GM12864 (cell line): Measurements from ENCODE around the gene MS4A5.

Source experiments
- DNase-seq: peaks from one replicate; pipeline ENCODE4 v3.0.0-alpha.2; 2011; ENCODE audit warnings: low read depth
- H3K4me3 ChIP-seq: 2 replicates; pipeline ENCODE4 v1.5.1; 2011; ENCODE audit warnings: mild to moderate bottlenecking, low read depth, low read length, control low read depth
- TF ChIP-seq, protein P1 (sequence below): IDR thresholded peaks from 2 replicates; pipeline ENCODE4 v1.5.1; 2011; ENCODE audit warnings: low read depth, mild to moderate bottlenecking, moderate library complexity, low read length, control low read depth, inconsistent platforms; ENCODE audit errors: missing control alignments

Gene MS4A5, protein sequence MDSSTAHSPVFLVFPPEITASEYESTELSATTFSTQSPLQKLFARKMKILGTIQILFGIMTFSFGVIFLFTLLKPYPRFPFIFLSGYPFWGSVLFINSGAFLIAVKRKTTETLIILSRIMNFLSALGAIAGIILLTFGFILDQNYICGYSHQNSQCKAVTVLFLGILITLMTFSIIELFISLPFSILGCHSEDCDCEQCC

DNA sequence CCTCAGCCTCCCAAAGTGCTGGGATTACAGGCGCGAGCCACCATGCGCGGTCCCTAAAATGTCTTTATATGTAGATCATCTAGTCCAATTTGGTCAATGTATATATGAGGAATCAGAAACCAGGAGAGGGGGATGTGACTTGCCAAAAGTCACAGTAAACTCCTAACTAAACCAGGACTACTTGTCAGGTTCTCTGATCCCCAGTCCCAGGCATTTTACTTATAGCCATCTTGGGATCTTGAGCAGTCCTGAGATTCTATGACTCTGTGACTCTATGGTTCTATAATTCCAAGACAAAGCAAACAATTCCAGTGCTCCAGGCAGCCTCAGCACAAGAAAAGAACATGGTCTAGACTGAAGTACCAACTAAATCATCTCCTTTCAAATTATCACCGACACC, at the start of gene MS4A5:
TSS of gene MS4A5 (plus strand) at position 301 of the 400 bp plus-strand sequence. CDS start 103 bp downstream, outside the sequence.
- DNase-seq: no peak
- H3K4me3 ChIP-seq: no peak within 1 kb of the TSS
- TF ChIP-seq, protein P1, sequence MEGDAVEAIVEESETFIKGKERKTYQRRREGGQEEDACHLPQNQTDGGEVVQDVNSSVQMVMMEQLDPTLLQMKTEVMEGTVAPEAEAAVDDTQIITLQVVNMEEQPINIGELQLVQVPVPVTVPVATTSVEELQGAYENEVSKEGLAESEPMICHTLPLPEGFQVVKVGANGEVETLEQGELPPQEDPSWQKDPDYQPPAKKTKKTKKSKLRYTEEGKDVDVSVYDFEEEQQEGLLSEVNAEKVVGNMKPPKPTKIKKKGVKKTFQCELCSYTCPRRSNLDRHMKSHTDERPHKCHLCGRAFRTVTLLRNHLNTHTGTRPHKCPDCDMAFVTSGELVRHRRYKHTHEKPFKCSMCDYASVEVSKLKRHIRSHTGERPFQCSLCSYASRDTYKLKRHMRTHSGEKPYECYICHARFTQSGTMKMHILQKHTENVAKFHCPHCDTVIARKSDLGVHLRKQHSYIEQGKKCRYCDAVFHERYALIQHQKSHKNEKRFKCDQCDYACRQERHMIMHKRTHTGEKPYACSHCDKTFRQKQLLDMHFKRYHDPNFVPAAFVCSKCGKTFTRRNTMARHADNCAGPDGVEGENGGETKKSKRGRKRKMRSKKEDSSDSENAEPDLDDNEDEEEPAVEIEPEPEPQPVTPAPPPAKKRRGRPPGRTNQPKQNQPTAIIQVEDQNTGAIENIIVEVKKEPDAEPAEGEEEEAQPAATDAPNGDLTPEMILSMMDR: no peak

DNA sequence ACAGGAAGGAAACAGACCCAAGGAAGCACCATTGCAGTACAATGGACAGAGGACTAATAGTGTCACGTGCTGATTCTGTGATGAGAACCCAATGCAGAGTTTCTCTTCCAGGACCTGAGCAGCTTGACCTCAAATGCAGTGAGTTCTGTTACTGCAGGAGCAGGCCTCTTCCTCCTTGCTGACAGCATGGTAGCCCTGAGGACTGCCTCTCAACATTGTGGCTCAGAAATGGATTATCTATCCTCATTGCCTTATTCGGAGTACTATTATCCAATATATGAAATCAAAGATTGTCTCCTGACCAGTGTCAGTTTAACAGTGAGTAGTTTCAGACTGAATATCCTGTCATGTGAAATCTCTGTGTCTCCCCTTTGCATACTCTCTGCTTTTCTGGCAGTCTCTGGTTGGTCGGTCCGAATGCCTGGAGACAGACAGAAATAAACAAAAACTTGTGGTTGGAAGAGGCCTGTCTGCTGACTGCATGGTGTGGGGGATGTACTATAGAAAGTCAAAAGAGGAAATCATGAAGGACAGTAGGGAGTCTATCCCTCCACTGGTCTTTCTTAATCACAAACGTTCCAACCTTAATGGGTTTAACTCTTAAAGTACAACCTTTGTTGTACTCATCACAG, 40.0 kb upstream of the MS4A5 start:
- TF ChIP-seq, protein P1: no peak
- peak; percentile 72 for DNase-seq

DNA sequence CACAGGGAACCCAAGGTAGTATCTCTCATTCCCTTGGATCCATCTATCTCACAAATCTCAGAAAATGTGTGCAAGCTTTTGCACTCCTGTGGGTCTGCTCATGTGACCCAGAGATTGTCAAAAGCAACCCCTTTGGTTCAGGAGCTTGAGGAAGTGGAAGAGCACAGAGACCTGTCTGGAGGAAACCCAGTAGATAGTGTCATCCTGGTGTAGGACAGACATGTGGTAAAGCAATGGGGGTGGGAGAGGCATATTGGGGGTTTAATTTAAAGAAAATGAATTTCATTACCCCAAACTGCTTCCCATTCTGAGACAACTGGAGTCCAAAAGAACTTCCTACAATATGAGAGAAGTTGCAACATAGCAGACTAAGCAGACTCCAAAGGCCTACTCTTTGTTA, 39.0 kb upstream of the MS4A5 start:
- no peak for DNase-seq
- TF ChIP-seq, protein P1: no peak
- H3K4me3 ChIP-seq: no peak overlapping the region

More for the DNA sequence above, 40.0 kb upstream of the MS4A5 start:
- no peak overlapping the region for H3K4me3 ChIP-seq

DNA sequence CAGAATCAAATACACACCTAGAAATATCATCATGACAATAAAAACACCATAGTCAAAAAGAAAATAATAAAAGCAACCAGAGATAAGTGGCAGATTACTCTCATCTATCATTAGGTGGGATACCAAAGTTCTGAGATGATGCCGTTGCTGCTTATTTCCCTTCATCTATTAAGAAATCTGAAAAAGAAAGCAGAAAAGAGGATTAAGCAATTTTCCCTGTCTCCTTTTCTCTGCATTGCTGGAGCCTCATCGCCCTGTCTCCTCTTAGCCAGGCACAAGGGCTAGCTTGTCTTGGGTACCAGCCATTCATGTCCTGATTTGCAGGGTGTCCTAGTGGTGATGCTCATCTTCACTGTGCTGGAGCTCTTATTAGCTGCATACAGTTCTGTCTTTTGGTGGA, 37.0 kb upstream of the MS4A5 start:
- DNase-seq: no peak
- TF ChIP-seq, protein P1: no peak
- H3K4me3 ChIP-seq: no peak overlapping the region

DNA sequence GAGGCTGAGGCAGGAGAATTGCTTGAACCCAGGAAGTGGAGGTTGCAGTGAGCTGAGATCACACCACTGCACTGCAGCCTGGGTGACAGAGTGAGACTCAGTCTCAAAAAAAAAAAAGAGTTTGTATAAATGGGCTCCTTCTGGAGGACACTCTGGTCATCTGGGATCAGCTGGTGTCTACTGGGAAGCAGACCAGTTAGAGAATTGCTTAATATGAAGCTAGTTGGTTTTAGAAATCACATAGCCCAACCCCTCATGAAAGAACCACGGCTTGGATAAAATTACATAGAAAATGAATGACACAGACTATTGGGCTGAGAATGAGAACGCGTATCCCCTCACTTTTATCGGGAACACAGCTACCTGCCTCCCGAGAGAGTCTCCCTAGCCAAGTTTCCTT, 36.4 kb upstream of the MS4A5 start:
- TF ChIP-seq, protein P1: no peak

DNA sequence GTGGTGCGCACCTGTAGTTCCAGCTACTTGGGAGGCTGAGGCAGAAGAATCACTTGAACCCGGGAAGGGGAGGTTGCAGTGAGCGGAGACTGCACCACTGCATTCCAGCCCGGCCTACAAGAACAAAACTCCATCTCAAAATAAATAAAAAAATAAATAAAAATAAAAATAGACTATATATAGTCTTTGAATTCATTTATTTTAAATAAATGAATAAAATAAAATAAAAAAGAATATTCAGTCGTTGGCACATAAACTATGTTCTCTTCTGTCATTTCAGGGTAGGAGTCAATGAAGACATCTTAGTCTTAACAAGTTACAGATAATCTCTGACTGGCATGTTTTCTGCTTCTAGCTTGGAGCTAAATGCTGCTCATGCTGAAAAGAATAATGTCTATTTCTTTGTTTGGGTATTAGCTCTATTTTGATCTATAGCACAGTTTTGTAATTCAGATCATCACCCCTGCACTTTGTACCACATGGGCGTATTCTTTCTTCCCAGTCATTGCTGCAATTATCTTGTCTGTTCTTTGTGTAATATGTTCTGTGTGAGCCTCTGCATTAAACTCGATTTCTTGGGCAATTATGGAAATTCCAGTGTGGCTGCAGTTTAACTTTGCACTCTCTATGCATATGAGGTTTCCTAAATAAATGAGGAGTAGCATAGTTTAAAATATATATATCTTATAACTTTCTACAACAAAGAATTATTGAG, 34.5 kb upstream of the MS4A5 start:
- TF ChIP-seq, protein P1: no peak
- H3K4me3 ChIP-seq: no peak overlapping the region
- DNase-seq: no peak

More for the DNA sequence above, 36.4 kb upstream of the MS4A5 start:
- no peak for DNase-seq
- H3K4me3 ChIP-seq: no peak overlapping the region
